ENCODE measurements around the gene SUFU. TPM values are rescaled to one million over a fixed set of nuclear protein-coding genes. Genes with fewer than 3 reads are reported as not detected.

Gene SUFU
- total RNA-seq, 1 donor from 2014 or later, result 11.5 TPM

- Histone ChIP-seq H3K9me3 (ENCODE audit: low read depth) (no peaks in the 10 kb centered on the region), H3F3A (ENCODE audit: low read depth) (peaks cover 71% of the 10 kb centered on the region), H2AFZ (replicated peaks) (no peak overlapping the region), H3K36me3 (no peaks in the 10 kb centered on the region), H3K9ac (no peak overlapping the region), H4K20me1 (ENCODE audit: low read depth) (peaks cover 58% of the 10 kb centered on the region), H3K4me3 (peak overlapping the region; percentile 20), H3K4me1 (peaks cover 70% of the 10 kb centered on the region), H3K4me2 (peak overlapping the region; percentile 73), H3K27ac (peak overlapping the region; percentile 65), H3K79me2 (ENCODE audit: low read depth) (no peaks in the 10 kb centered on the region), H3K27me3 (no peaks in the 10 kb centered on the region)
- peak; percentile 61 for DNase-seq (ENCODE audit: low spot score)
- TF ChIP-seq CTCF (IDR thresholded peaks at IDR 0.05) (peak; percentile 17), EZH2phosphoT487 (IDR thresholded peaks at IDR 0.05) (no peak)
- H3K4me1 Mint-ChIP-seq, result peaks cover 87% of the 10 kb centered on the region
- peak overlapping the region; percentile 97 for H3K27ac Mint-ChIP-seq
- no peaks in the 10 kb centered on the region for H3K36me3 Mint-ChIP-seq
- no peaks in the 10 kb centered on the region for H3K9me3 Mint-ChIP-seq
- peak overlapping the region; percentile 74 for H3K4me3 Mint-ChIP-seq
- H3K27me3 Mint-ChIP-seq (ENCODE audit: insufficient read depth, low read depth), result peaks cover 2% of the 10 kb centered on the region
Measured at GRCh38 chr10:102675011-102675665, 171.4 kb downstream of the SUFU start.

- DNase-seq (ENCODE audit: low spot score), result peak; percentile 77
- H3K79me2 ChIP-seq (ENCODE audit: low read depth), result no peaks in the 10 kb centered on the region
- H3K4me3 ChIP-seq, result peak overlapping the region; percentile 20
Measured at GRCh38 chr10:102675666-102676533, 172.1 kb downstream of the SUFU start.

GRCh38 chr10:102676534-102677315 is 173.0 kb downstream of the SUFU start:
- H3K27ac Mint-ChIP-seq, result peak overlapping the region; percentile 79
- H3K79me2 ChIP-seq (ENCODE audit: low read depth), result no peaks in the 10 kb centered on the region
- H3K27me3 Mint-ChIP-seq (ENCODE audit: insufficient read depth, low read depth), result no peaks in the 10 kb centered on the region
- H3K4me2 ChIP-seq, result peak overlapping the region; percentile 73
- H2AFZ ChIP-seq (replicated peaks), result no peak overlapping the region
- peaks cover 87% of the 10 kb centered on the region for H3K4me1 Mint-ChIP-seq
- H3F3A ChIP-seq (ENCODE audit: low read depth), result peaks cover 67% of the 10 kb centered on the region
- H4K20me1 ChIP-seq (ENCODE audit: low read depth), result peaks cover 52% of the 10 kb centered on the region
- peaks cover 5% of the 10 kb centered on the region for H3K36me3 Mint-ChIP-seq
- no peaks in the 10 kb centered on the region for H3K9me3 Mint-ChIP-seq
- H3K36me3 ChIP-seq, result no peaks in the 10 kb centered on the region
- H3K4me3 ChIP-seq, result no peak overlapping the region
- H3K4me1 ChIP-seq, result peaks cover 66% of the 10 kb centered on the region
- TF ChIP-seq EZH2phosphoT487 (IDR thresholded peaks at IDR 0.05) (no peak), CTCF (IDR thresholded peaks at IDR 0.05) (no peak), EZH2 (IDR thresholded peaks at IDR 0.05) (no peak)
- peak overlapping the region; percentile 65 for H3K27ac ChIP-seq
- H3K9me3 ChIP-seq (ENCODE audit: low read depth), result no peaks in the 10 kb centered on the region
- DNase-seq (ENCODE audit: low spot score), result no peak
- H3K4me3 Mint-ChIP-seq, result peak overlapping the region; percentile 74
- H3K27me3 ChIP-seq, result no peaks in the 10 kb centered on the region
- H3K9ac ChIP-seq, result no peak overlapping the region

More at GRCh38 chr10:102675666-102676533, 172.1 kb downstream of the SUFU start:
- peaks cover 86% of the 10 kb centered on the region for H3K4me1 Mint-ChIP-seq
- peak overlapping the region; percentile 97 for H3K27ac Mint-ChIP-seq
- H3K9me3 Mint-ChIP-seq, result no peaks in the 10 kb centered on the region
- Histone ChIP-seq H3K9ac (no peak overlapping the region), H3K4me1 (peaks cover 67% of the 10 kb centered on the region), H3K27me3 (no peaks in the 10 kb centered on the region), H3K9me3 (ENCODE audit: low read depth) (no peaks in the 10 kb centered on the region), H3K4me2 (peak overlapping the region; percentile 73), H4K20me1 (ENCODE audit: low read depth) (peaks cover 53% of the 10 kb centered on the region), H2AFZ (replicated peaks) (no peak overlapping the region), H3F3A (ENCODE audit: low read depth) (peaks cover 69% of the 10 kb centered on the region), H3K27ac (peak overlapping the region; percentile 65), H3K36me3 (no peaks in the 10 kb centered on the region)
- H3K36me3 Mint-ChIP-seq, result no peaks in the 10 kb centered on the region
- no peak for TF ChIP-seq CTCF (IDR thresholded peaks at IDR 0.05)
- no peak for TF ChIP-seq EZH2 (IDR thresholded peaks at IDR 0.05)
- no peak for TF ChIP-seq EZH2phosphoT487 (IDR thresholded peaks at IDR 0.05)
- no peaks in the 10 kb centered on the region for H3K27me3 Mint-ChIP-seq (ENCODE audit: insufficient read depth, low read depth)
- H3K4me3 Mint-ChIP-seq, result peak overlapping the region; percentile 74
